Measurements from ENCODE around the gene ZNF622. TPM values are rescaled to one million over a fixed set of nuclear protein-coding genes. Genes with fewer than 3 reads are reported as not detected.
"Not testable (repeated sequence)": the region's sequence is repeated elsewhere in the genome, so short reads cannot be mapped to it uniquely, and the experiment has no call there.

ZNF622 gene
- total RNA-seq, 2 donors from 2014 or later: 11.8 to 27.6 TPM

GRCh38 chr5:16454686-16455085 lies 10.9 kb downstream of the ZNF622 start:
- ATAC-seq (ENCODE audit: insufficient number of reproducible peaks, low FRiP score, low read depth): no peak
- no peak overlapping the region for H3K27ac ChIP-seq
- peaks cover 2 to 22% of the 10 kb centered on the region in 2 donors for H3K4me1 ChIP-seq (ENCODE audit: control insufficient read depth in 1 of 2, low read depth in 2 of 2)
- TF ChIP-seq CTCF (IDR thresholded peaks at IDR 0.05): no peak
- no peaks in the 10 kb centered on the region for H3K27me3 ChIP-seq (replicated peaks; ENCODE audit: insufficient read depth)
- DNase-seq (ENCODE audit: low spot score): no peak
- peaks cover 43% of the 10 kb centered on the region for H3K36me3 ChIP-seq
- no peak overlapping the region for H3K4me3 ChIP-seq
- no peaks in the 10 kb centered on the region for H3K9me3 ChIP-seq

- H3K27me3 ChIP-seq (replicated peaks; ENCODE audit: insufficient read depth): no peaks in the 10 kb centered on the region
- H3K9me3 ChIP-seq: no peaks in the 10 kb centered on the region
- peaks cover 0 to 17% of the 10 kb centered on the region in 2 donors for H3K4me1 ChIP-seq (ENCODE audit: control insufficient read depth in 1 of 2, low read depth in 2 of 2)
- DNase-seq (ENCODE audit: low spot score) (no peak), ATAC-seq (ENCODE audit: insufficient number of reproducible peaks, low FRiP score, low read depth) (no peak)
- no peak overlapping the region for H3K4me3 ChIP-seq
- TF ChIP-seq CTCF (IDR thresholded peaks at IDR 0.05): no peak
- H3K36me3 ChIP-seq: peaks cover 51% of the 10 kb centered on the region
- no peak overlapping the region for H3K27ac ChIP-seq
These were observed 12.0 kb downstream of the ZNF622 start for GRCh38 chr5:16453609-16454008.

- no peak for ATAC-seq (ENCODE audit: insufficient number of reproducible peaks, low FRiP score, low read depth)
These were observed 15.4 kb downstream of the ZNF622 start for GRCh38 chr5:16450163-16450562.

GRCh38 chr5:16446993-16447392 lies 18.6 kb downstream of the ZNF622 start:
- ATAC-seq (ENCODE audit: insufficient number of reproducible peaks, low FRiP score, low read depth) (no peak), DNase-seq (ENCODE audit: low spot score) (no peak)
- TF ChIP-seq CTCF (IDR thresholded peaks at IDR 0.05): no peak
- H3K4me1 ChIP-seq (ENCODE audit: control insufficient read depth in 1 of 2, low read depth in 2 of 2): no peaks in the 10 kb centered on the region
- H3K9me3 ChIP-seq: no peaks in the 10 kb centered on the region
- H3K4me3 ChIP-seq: no peak overlapping the region
- no peaks in the 10 kb centered on the region for H3K27me3 ChIP-seq (replicated peaks; ENCODE audit: insufficient read depth)
- H3K27ac ChIP-seq: no peak overlapping the region
- peaks cover 34% of the 10 kb centered on the region for H3K36me3 ChIP-seq

More at GRCh38 chr5:16450163-16450562, 15.4 kb downstream of the ZNF622 start:
- H3K36me3 ChIP-seq: peaks cover 43% of the 10 kb centered on the region
- no peaks in the 10 kb centered on the region for H3K9me3 ChIP-seq
- H3K27me3 ChIP-seq (replicated peaks; ENCODE audit: insufficient read depth): no peaks in the 10 kb centered on the region
- H3K4me3 ChIP-seq: no peak overlapping the region
- DNase-seq (ENCODE audit: low spot score): no peak
- peaks cover 0 to under 1% of the 10 kb centered on the region in 2 donors for H3K4me1 ChIP-seq (ENCODE audit: control insufficient read depth in 1 of 2, low read depth in 2 of 2)
- no peak for TF ChIP-seq CTCF (IDR thresholded peaks at IDR 0.05)
- H3K27ac ChIP-seq: no peak overlapping the region

- H3K9me3 ChIP-seq: no peaks in the 10 kb centered on the region
- no peak overlapping the region for H3K27ac ChIP-seq
- DNase-seq (ENCODE audit: low spot score): no peak
- ATAC-seq (ENCODE audit: insufficient number of reproducible peaks, low FRiP score, low read depth): no peak
- no peaks in the 10 kb centered on the region for H3K27me3 ChIP-seq (replicated peaks; ENCODE audit: insufficient read depth)
- no peak overlapping the region for H3K4me3 ChIP-seq
- TF ChIP-seq CTCF (IDR thresholded peaks at IDR 0.05): no peak
- no peaks in the 10 kb centered on the region for H3K36me3 ChIP-seq
- H3K4me1 ChIP-seq (ENCODE audit: control insufficient read depth in 1 of 2, low read depth in 2 of 2): no peaks in the 10 kb centered on the region
These were observed 27.6 kb downstream of the ZNF622 start for GRCh38 chr5:16437977-16438376.

- not testable (repeated sequence) for H3K36me3 ChIP-seq; DNase-seq (ENCODE audit: low spot score); H3K27ac ChIP-seq; H3K4me3 ChIP-seq; H3K4me1 ChIP-seq (ENCODE audit: control insufficient read depth in 1 of 2, low read depth in 2 of 2); H3K9me3 ChIP-seq; ATAC-seq (ENCODE audit: insufficient number of reproducible peaks, low FRiP score, low read depth); H3K27me3 ChIP-seq (replicated peaks; ENCODE audit: insufficient read depth)
These were observed 29.4 kb downstream of the ZNF622 start for GRCh38 chr5:16436065-16436682.

All from thoracic aorta (tissue), 2 donors.